ENCODE measurements around the gene HSPA4L.

DNA sequence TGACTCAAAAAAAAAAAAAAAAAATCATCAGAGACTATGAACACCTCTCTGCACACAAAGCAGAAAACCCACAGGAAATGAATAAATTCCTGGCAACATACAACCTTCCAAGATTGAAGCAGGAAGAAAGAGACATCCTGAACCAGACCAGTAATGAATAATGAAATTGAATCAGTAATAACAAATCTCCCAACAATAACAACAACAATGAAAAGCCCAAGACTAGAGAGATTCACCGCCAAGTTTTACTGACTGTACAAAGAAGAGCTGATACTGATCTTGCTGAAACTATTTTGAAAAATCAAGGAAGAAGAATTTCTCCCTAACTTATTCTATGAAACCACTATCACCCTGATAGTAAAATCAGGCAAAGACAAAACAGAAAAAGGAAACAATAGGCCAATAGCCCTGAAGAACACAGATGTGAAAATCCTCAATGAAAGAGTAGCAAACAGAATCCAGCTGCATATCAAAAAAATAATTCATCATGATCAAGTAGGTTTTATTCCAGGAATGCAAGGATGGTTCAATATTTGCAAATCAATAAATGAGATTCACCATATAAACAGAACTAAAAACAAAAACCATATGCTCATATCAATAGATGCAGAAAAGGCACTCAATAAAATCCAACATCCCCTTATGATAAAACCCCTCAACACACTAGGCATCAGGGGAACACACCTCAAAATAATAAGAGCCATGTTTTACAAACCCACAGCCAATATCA is 67.5 kb downstream of the HSPA4L start:
- TF ChIP-seq ZFP30 (CRISPR knock-in tag; IDR thresholded peaks at IDR 0.05) (no peak), OSR1 (CRISPR knock-in tag; IDR thresholded peaks at IDR 0.05) (no peak), ZNF70 (CRISPR knock-in tag; IDR thresholded peaks at IDR 0.05) (no peak), CSDC2 (CRISPR knock-in tag; IDR thresholded peaks at IDR 0.05) (no peak), ZC3H10 (CRISPR knock-in tag; IDR thresholded peaks at IDR 0.05) (no peak), ARNTL (CRISPR knock-in tag; IDR thresholded peaks at IDR 0.05; ENCODE audit: borderline replicate concordance, low read depth) (no peak), ZFP3 (CRISPR knock-in tag; IDR thresholded peaks at IDR 0.05) (no peak)
- TF ChIP-seq, protein P1, sequence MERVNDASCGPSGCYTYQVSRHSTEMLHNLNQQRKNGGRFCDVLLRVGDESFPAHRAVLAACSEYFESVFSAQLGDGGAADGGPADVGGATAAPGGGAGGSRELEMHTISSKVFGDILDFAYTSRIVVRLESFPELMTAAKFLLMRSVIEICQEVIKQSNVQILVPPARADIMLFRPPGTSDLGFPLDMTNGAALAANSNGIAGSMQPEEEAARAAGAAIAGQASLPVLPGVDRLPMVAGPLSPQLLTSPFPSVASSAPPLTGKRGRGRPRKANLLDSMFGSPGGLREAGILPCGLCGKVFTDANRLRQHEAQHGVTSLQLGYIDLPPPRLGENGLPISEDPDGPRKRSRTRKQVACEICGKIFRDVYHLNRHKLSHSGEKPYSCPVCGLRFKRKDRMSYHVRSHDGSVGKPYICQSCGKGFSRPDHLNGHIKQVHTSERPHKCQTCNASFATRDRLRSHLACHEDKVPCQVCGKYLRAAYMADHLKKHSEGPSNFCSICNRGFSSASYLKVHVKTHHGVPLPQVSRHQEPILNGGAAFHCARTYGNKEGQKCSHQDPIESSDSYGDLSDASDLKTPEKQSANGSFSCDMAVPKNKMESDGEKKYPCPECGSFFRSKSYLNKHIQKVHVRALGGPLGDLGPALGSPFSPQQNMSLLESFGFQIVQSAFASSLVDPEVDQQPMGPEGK (CRISPR knock-in tag; IDR thresholded peaks at IDR 0.05; ENCODE audit: borderline replicate concordance): no peak
- TF ChIP-seq, protein P2, sequence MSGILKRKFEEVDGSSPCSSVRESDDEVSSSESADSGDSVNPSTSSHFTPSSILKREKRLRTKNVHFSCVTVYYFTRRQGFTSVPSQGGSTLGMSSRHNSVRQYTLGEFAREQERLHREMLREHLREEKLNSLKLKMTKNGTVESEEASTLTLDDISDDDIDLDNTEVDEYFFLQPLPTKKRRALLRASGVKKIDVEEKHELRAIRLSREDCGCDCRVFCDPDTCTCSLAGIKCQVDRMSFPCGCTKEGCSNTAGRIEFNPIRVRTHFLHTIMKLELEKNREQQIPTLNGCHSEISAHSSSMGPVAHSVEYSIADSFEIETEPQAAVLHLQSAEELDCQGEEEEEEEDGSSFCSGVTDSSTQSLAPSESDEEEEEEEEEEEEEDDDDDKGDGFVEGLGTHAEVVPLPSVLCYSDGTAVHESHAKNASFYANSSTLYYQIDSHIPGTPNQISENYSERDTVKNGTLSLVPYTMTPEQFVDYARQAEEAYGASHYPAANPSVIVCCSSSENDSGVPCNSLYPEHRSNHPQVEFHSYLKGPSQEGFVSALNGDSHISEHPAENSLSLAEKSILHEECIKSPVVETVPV (CRISPR knock-in tag; IDR thresholded peaks at IDR 0.05): no peak
- TF ChIP-seq, protein P3, sequence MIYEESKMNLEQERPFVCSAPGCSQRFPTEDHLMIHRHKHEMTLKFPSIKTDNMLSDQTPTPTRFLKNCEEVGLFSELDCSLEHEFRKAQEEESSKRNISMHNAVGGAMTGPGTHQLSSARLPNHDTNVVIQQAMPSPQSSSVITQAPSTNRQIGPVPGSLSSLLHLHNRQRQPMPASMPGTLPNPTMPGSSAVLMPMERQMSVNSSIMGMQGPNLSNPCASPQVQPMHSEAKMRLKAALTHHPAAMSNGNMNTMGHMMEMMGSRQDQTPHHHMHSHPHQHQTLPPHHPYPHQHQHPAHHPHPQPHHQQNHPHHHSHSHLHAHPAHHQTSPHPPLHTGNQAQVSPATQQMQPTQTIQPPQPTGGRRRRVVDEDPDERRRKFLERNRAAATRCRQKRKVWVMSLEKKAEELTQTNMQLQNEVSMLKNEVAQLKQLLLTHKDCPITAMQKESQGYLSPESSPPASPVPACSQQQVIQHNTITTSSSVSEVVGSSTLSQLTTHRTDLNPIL (CRISPR knock-in tag; IDR thresholded peaks at IDR 0.05; ENCODE audit: low read depth): no peak

Data from SK-N-SH treated with all-trans-retinoic acid at 6 μM for 48 hours (cell line).